ENCODE measurements around the gene FKBP14. TPM values are rescaled to one million over a fixed set of nuclear protein-coding genes. Genes with fewer than 3 reads are reported as not detected.

FKBP14 gene
- polyA plus RNA-seq, 1 donor, result 24.3 TPM

- DNase-seq, result no peak
These were observed 30.9 kb downstream of the FKBP14 start for GRCh38 chr7:29995652-29996051.

- no peak for DNase-seq
These were observed 33.4 kb downstream of the FKBP14 start for GRCh38 chr7:29993140-29993539.

GRCh38 chr7:29991937-29992336 lies 34.6 kb downstream of the FKBP14 start:
- no peak for DNase-seq

GRCh38 chr7:29990931-29991330 lies 35.6 kb downstream of the FKBP14 start:
- no peak for DNase-seq

GRCh38 chr7:29989257-29989995 lies 37.1 kb downstream of the FKBP14 start, which contains the start of gene SCRN1:
Gene SCRN1 (minus strand): TSS chr7:29989801. CDS start chr7:29969067, 20,734 bp downstream.
- peak; percentile 56 for DNase-seq

GRCh38 chr7:29988424-29989256 lies 37.9 kb downstream of the FKBP14 start:
- DNase-seq, result peak; percentile 54

- peak; percentile 70 for DNase-seq
These were observed 38.6 kb downstream of the FKBP14 start for GRCh38 chr7:29987811-29988317.

GRCh38 chr7:29987083-29987482 lies 39.4 kb downstream of the FKBP14 start:
- DNase-seq, result no peak

- DNase-seq, result no peak
These were observed 46.4 kb downstream of the FKBP14 start for GRCh38 chr7:29980151-29980550.

GRCh38 chr7:29977886-29978651 lies 48.4 kb downstream of the FKBP14 start:
- no peak for DNase-seq

- peak; percentile 62 for DNase-seq
These were observed 49.7 kb downstream of the FKBP14 start for GRCh38 chr7:29976673-29977415.

GRCh38 chr7:29976266-29976665 lies 50.2 kb downstream of the FKBP14 start:
- DNase-seq, result no peak

GRCh38 chr7:29975561-29975960 lies 50.9 kb downstream of the FKBP14 start:
- DNase-seq, result no peak

- DNase-seq, result no peak
These were observed 52.2 kb downstream of the FKBP14 start for GRCh38 chr7:29974286-29974685.

GRCh38 chr7:29972315-29972669 lies 54.2 kb downstream of the FKBP14 start:
- no peak for DNase-seq

- DNase-seq, result no peak
These were observed 54.8 kb downstream of the FKBP14 start for GRCh38 chr7:29971566-29972314.

GRCh38 chr7:29970158-29970557 lies 56.3 kb downstream of the FKBP14 start:
- DNase-seq, result no peak

- DNase-seq, result no peak
These were observed 56.8 kb downstream of the FKBP14 start for GRCh38 chr7:29969738-29970137.

GRCh38 chr7:29968683-29969395 lies 57.7 kb downstream of the FKBP14 start:
- no peak for DNase-seq

- no peak for DNase-seq
These were observed 61.5 kb downstream of the FKBP14 start for GRCh38 chr7:29965030-29965429.
